IPS-15b (cell line): ENCODE measurements around the gene LRG1.

Source experiments
- H3K27me3 ChIP-seq: one replicate; pipeline ENCODE4 v1.6.1; 2013; ENCODE audit warnings: low read length; ENCODE audit not compliant: control insufficient read depth, insufficient read depth
- H3K36me3 ChIP-seq: one replicate; pipeline ENCODE4 v1.6.1; 2013; ENCODE audit warnings: low read length; ENCODE audit not compliant: control insufficient read depth, insufficient read depth
- H3K4me1 ChIP-seq: one replicate; pipeline ENCODE4 v1.6.1; 2013; ENCODE audit warnings: mild to moderate bottlenecking, low read length; ENCODE audit not compliant: control insufficient read depth, insufficient read depth
- H3K4me3 ChIP-seq: one replicate; pipeline ENCODE4 v1.5.1; 2013; ENCODE audit warnings: low read depth, low read length
- H3K9ac ChIP-seq: one replicate; pipeline ENCODE4 v1.6.1; 2013; ENCODE audit warnings: low read depth, mild to moderate bottlenecking, low read length
- H3K9me3 ChIP-seq: one replicate; pipeline ENCODE4 v1.6.1; 2013; ENCODE audit warnings: mild to moderate bottlenecking, low read length; ENCODE audit not compliant: control insufficient read depth, insufficient read depth

Gene LRG1

GRCh38 chr19:4539693-4540581 lies at the start of gene LRG1:
TSS of gene LRG1 (minus strand) at chr19:4540036. CDS start at chr19:4540013, 23 bp downstream.
- no peaks in the 10 kb centered on the region for H3K36me3 ChIP-seq
- H3K9ac ChIP-seq, result no peak within 1 kb of the TSS
- no peaks in the 10 kb centered on the region for H3K9me3 ChIP-seq
- no peaks in the 10 kb centered on the region for H3K27me3 ChIP-seq
- no peak within 1 kb of the TSS for H3K4me3 ChIP-seq
- peaks cover 2% of the 10 kb centered on the region for H3K4me1 ChIP-seq

DNA sequence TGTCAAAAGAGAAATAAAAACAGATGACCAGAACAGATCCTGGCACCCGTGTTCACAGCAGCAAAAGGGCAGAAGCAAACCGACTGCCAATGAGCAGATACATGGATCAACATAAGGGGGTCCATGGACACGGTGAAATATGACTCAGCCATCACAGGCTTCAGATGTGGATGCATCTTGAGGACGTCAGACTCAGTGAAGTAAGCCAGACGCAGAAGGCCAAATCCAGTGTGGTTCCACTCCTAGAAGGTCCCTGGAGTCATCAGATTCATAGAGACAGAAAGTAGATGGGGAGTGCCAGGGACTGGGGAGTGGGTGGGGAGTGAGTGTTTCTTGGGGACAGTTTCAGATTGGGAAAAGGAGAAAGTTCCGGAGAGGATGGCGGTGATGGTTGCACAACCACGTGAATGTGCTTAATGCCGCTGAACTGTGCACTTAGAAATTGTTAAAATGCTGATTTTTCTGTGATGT lies 48.5 kb upstream of the LRG1 start:
- Histone ChIP-seq H3K4me1 (peaks cover 4% of the 10 kb centered on the region), H3K27me3 (peaks cover 13% of the 10 kb centered on the region), H3K4me3 (no peak overlapping the region), H3K36me3 (no peaks in the 10 kb centered on the region), H3K9ac (no peak overlapping the region), H3K9me3 (no peaks in the 10 kb centered on the region)

- H3K36me3 ChIP-seq, result no peaks in the 10 kb centered on the region
- H3K4me1 ChIP-seq, result peaks cover 4% of the 10 kb centered on the region
- no peaks in the 10 kb centered on the region for H3K9me3 ChIP-seq
- peaks cover 11% of the 10 kb centered on the region for H3K27me3 ChIP-seq
- no peak overlapping the region for H3K9ac ChIP-seq
- no peak overlapping the region for H3K4me3 ChIP-seq
These were observed 47.7 kb upstream of the LRG1 start for GRCh38 chr19:4587527-4587926.

GRCh38 chr19:4586691-4587090 lies 46.9 kb upstream of the LRG1 start:
- Histone ChIP-seq H3K9ac (no peak overlapping the region), H3K27me3 (peaks cover 18% of the 10 kb centered on the region), H3K4me1 (peaks cover 4% of the 10 kb centered on the region), H3K36me3 (no peaks in the 10 kb centered on the region), H3K4me3 (no peak overlapping the region), H3K9me3 (no peaks in the 10 kb centered on the region)

GRCh38 chr19:4586245-4586644 lies 46.4 kb upstream of the LRG1 start:
- H3K27me3 ChIP-seq, result peaks cover 18% of the 10 kb centered on the region
- peaks cover 4% of the 10 kb centered on the region for H3K4me1 ChIP-seq
- no peaks in the 10 kb centered on the region for H3K9me3 ChIP-seq

DNA sequence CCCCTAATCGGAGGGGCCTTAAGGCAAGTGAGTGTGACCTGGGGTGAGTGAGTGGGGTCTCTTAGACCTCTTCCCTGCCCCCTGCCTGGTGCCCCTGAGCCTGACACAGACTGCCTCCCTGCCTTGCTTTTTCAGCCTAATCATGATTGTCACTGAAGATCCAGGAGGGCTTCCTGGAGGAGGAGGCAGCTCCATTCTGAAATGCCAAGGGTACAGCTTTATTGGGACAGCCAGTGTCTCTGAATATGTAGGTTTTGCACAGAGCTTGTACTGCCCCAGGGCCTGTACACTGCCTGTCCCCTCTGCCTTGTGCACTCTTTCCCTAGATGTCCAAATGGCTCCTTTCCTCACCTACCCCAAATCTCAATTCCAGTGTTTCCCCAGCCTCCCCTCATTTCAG lies 45.7 kb upstream of the LRG1 start:
- no peaks in the 10 kb centered on the region for H3K36me3 ChIP-seq
- peaks cover 2% of the 10 kb centered on the region for H3K4me1 ChIP-seq
- H3K27me3 ChIP-seq, result peaks cover 18% of the 10 kb centered on the region
- H3K9ac ChIP-seq, result no peak overlapping the region
- H3K4me3 ChIP-seq, result peak overlapping the region; percentile 65
- no peaks in the 10 kb centered on the region for H3K9me3 ChIP-seq

More at GRCh38 chr19:4586245-4586644, 46.4 kb upstream of the LRG1 start:
- Histone ChIP-seq H3K4me3 (no peak overlapping the region), H3K36me3 (no peaks in the 10 kb centered on the region), H3K9ac (no peak overlapping the region)

- peaks cover 18% of the 10 kb centered on the region for H3K27me3 ChIP-seq
- H3K4me3 ChIP-seq, result peak overlapping the region; percentile 65
These were observed 45.0 kb upstream of the LRG1 start for GRCh38 chr19:4584670-4585460.

DNA sequence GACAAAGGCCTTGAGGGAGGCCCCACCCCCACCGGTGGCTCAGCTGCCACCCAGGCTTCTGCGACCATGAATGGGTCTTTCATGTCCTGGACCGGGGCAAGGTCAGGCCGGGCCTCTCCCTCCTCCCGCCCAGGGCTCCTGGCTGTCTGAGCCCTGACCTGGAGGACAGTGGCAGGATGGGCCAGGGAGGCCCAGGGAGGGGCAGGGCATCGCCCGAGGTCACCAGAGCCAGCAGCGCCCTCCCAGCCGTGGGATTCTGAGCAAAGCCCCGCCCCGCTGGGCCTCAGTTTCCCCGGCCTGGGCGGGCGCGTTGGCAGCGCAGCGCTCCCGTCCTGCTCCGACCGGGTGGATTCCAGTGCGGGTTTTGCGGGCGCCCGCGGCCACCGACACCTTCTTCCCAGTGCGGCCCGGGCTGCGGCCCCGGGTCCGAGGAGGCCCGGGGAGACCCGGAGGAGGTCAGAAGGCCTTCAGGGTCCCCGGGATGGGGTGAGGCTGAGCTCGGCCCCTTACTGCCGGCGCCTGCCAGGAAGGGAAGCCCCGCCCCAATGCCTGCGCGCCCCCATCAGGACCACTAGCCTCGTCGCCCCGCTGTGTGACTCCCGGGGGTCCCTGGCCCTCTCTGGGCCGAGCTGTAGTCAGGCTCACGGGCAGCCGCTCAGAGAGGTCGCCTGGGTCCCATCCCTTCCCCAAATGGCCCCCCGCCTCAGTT lies 44.3 kb upstream of the LRG1 start:
- Histone ChIP-seq H3K4me1 (peaks cover 3% of the 10 kb centered on the region), H3K36me3 (no peaks in the 10 kb centered on the region), H3K27me3 (peaks cover 18% of the 10 kb centered on the region), H3K9me3 (no peaks in the 10 kb centered on the region), H3K4me3 (peak overlapping the region; percentile 65), H3K9ac (no peak overlapping the region)

More at GRCh38 chr19:4584670-4585460, 45.0 kb upstream of the LRG1 start:
- no peaks in the 10 kb centered on the region for H3K36me3 ChIP-seq
- H3K9ac ChIP-seq, result no peak overlapping the region
- peaks cover 4% of the 10 kb centered on the region for H3K4me1 ChIP-seq
- no peaks in the 10 kb centered on the region for H3K9me3 ChIP-seq

- no peak overlapping the region for H3K4me3 ChIP-seq
- H3K9me3 ChIP-seq, result no peaks in the 10 kb centered on the region
- peaks cover 18% of the 10 kb centered on the region for H3K27me3 ChIP-seq
- H3K4me1 ChIP-seq, result peaks cover 3% of the 10 kb centered on the region
- no peaks in the 10 kb centered on the region for H3K36me3 ChIP-seq
- H3K9ac ChIP-seq, result no peak overlapping the region
These were observed 43.4 kb upstream of the LRG1 start for GRCh38 chr19:4582980-4583842.

DNA sequence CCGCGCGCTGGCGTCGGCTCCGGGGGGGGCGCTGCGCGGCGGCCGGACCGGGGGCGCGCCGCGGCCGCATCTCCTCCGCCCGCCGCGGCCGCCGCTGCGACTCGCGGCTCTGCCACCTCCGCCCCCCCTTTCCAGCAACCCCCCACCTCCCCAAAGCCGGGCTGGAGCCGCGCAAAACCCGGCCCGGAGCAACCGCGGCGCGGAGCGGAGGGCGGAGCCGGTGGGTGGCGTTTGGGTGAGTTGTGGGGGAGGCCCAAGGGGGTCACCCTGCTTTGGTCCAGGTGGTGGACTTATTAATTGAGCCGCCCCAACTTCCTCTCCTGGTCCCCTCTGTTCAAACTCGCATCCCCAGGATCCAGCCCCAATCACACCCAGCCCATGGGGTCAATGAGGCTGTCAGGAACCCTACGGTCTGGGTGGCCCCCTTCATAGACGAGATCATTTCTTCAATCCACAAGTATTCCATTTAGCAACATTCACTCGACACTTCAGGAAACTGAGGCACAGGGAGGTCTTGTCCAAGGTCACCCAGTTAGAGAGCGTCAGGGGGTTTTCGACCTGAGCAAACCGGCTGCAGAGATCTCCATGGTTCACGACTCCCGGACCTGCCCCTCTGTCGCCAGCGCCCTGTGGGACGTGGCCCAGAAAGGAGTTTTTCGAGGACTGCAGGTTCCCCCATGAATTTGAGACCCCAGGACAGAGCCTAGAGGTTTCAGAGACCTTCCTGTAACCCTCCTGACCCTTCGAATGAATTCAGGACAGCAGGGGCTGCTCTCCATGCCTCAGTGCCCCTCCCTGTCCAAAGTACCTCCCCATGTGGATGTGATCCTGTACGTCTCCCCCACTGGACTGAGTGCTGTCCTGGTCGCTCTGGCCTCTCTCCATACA lies 42.1 kb upstream of the LRG1 start:
- Histone ChIP-seq H3K9me3 (no peaks in the 10 kb centered on the region), H3K4me1 (peaks cover 5% of the 10 kb centered on the region), H3K36me3 (peaks cover 3% of the 10 kb centered on the region), H3K27me3 (peaks cover 18% of the 10 kb centered on the region), H3K9ac (no peak overlapping the region), H3K4me3 (peak overlapping the region; percentile 37)
